IPS-20b (cell line): ENCODE data around the gene GPR132.
"Not testable (repeated sequence)": the region's sequence is repeated elsewhere in the genome, so short reads cannot be mapped to it uniquely, and the experiment has no call there.

Experiments used
- H3K27ac ChIP-seq: one replicate; pipeline ENCODE4 v1.5.1; 2013; ENCODE audit warnings: low read length
- H3K27me3 ChIP-seq: 2 replicates; pipeline ENCODE4 v1.6.1; 2013; ENCODE audit warnings: mild to moderate bottlenecking, low read length, inconsistent platforms; ENCODE audit not compliant: insufficient read depth
- H3K36me3 ChIP-seq: 2 replicates; pipeline ENCODE4 v1.6.1; 2013; ENCODE audit warnings: low read depth, mild to moderate bottlenecking, inconsistent platforms, low read length, moderate library complexity; ENCODE audit not compliant: insufficient read depth
- H3K4me1 ChIP-seq: 2 replicates; pipeline ENCODE4 v1.6.1; 2013; ENCODE audit warnings: mild to moderate bottlenecking, control low read depth, inconsistent platforms, low read length, moderate library complexity; ENCODE audit not compliant: insufficient read depth
- H3K4me3 ChIP-seq: 2 replicates; pipeline ENCODE4 v1.5.1; 2013; ENCODE audit warnings: mild to moderate bottlenecking, low read length, inconsistent platforms
- H3K9ac ChIP-seq: 2 replicates; pipeline ENCODE4 v1.6.1; 2013; ENCODE audit warnings: low read depth, mild to moderate bottlenecking, inconsistent platforms, low read length, moderate library complexity
- H3K9me3 ChIP-seq: 2 replicates; pipeline ENCODE4 v1.6.1; 2013; ENCODE audit warnings: mild to moderate bottlenecking, low read depth, low read length, inconsistent platforms; ENCODE audit not compliant: insufficient read depth

The GPR132 gene

GRCh38 chr14:105064001-105064400, 1.2 kb downstream of the GPR132 start:
- no peaks in the 10 kb centered on the region; the same call in 1 of the 2 replicates for H3K4me1 ChIP-seq
- no peaks in the 10 kb centered on the region for H3K9me3 ChIP-seq
- no peaks in the 10 kb centered on the region for H3K36me3 ChIP-seq
- H3K27me3 ChIP-seq, result no peaks in the 10 kb centered on the region
- H3K27ac ChIP-seq, result no peak overlapping the region
- H3K9ac ChIP-seq, result no peak overlapping the region
- no peak overlapping the region for H3K4me3 ChIP-seq

- not testable (repeated sequence) for H3K27ac ChIP-seq, H3K4me3 ChIP-seq, H3K4me1 ChIP-seq, H3K27me3 ChIP-seq, H3K9me3 ChIP-seq, H3K9ac ChIP-seq, H3K36me3 ChIP-seq
Measured at GRCh38 chr14:105063506-105063905, 1.7 kb downstream of the GPR132 start.

GRCh38 chr14:105063056-105063455, 2.2 kb downstream of the GPR132 start:
- Histone ChIP-seq H3K9me3 (no peaks in the 10 kb centered on the region), H3K9ac (no peak overlapping the region), H3K36me3 (no peaks in the 10 kb centered on the region), H3K27ac (no peak overlapping the region), H3K4me3 (no peak overlapping the region), H3K4me1 (no peaks in the 10 kb centered on the region; the same call in 1 of the 2 replicates), H3K27me3 (no peaks in the 10 kb centered on the region)

GRCh38 chr14:105062048-105062433, 3.2 kb downstream of the GPR132 start:
- Histone ChIP-seq H3K36me3 (no peaks in the 10 kb centered on the region), H3K27ac (no peak overlapping the region), H3K27me3 (peaks cover under 1% of the 10 kb centered on the region; the same call in 1 of the 2 replicates), H3K4me1 (no peaks in the 10 kb centered on the region; the same call in 1 of the 2 replicates), H3K9ac (no peak overlapping the region), H3K9me3 (no peaks in the 10 kb centered on the region), H3K4me3 (no peak overlapping the region)

- peaks cover 6% of the 10 kb centered on the region; the same call in 1 of the 2 replicates for H3K27me3 ChIP-seq
- no peak overlapping the region for H3K9ac ChIP-seq
- no peaks in the 10 kb centered on the region; the same call in 1 of the 2 replicates for H3K4me1 ChIP-seq
- no peaks in the 10 kb centered on the region for H3K9me3 ChIP-seq
- no peaks in the 10 kb centered on the region for H3K36me3 ChIP-seq
- H3K4me3 ChIP-seq, result no peak overlapping the region
- H3K27ac ChIP-seq, result no peak overlapping the region
Measured at GRCh38 chr14:105061428-105062047, 3.7 kb downstream of the GPR132 start.

- Histone ChIP-seq H3K9ac (no peak overlapping the region), H3K27me3 (peaks cover 12% of the 10 kb centered on the region), H3K4me3 (no peak overlapping the region), H3K27ac (no peak overlapping the region), H3K4me1 (no peaks in the 10 kb centered on the region; the same call in 1 of the 2 replicates), H3K36me3 (no peaks in the 10 kb centered on the region), H3K9me3 (no peaks in the 10 kb centered on the region)
Measured at GRCh38 chr14:105060751-105061427, 4.3 kb downstream of the GPR132 start.

GRCh38 chr14:105059925-105060565, 5.2 kb downstream of the GPR132 start:
- Histone ChIP-seq H3K4me3 (no peak overlapping the region), H3K9ac (no peak overlapping the region)

GRCh38 chr14:105059035-105059924, 6.0 kb downstream of the GPR132 start:
- Histone ChIP-seq H3K9ac (no peak overlapping the region), H3K9me3 (no peaks in the 10 kb centered on the region), H3K36me3 (no peaks in the 10 kb centered on the region), H3K27ac (no peak overlapping the region), H3K27me3 (peaks cover 22% of the 10 kb centered on the region), H3K4me3 (no peak overlapping the region), H3K4me1 (no peaks in the 10 kb centered on the region; the same call in 1 of the 2 replicates)

More at GRCh38 chr14:105059925-105060565, 5.2 kb downstream of the GPR132 start:
- Histone ChIP-seq H3K9me3 (no peaks in the 10 kb centered on the region), H3K27ac (no peak overlapping the region), H3K36me3 (no peaks in the 10 kb centered on the region), H3K4me1 (no peaks in the 10 kb centered on the region; the same call in 1 of the 2 replicates), H3K27me3 (peaks cover 21% of the 10 kb centered on the region)

GRCh38 chr14:105058521-105059034, 6.7 kb downstream of the GPR132 start:
- Histone ChIP-seq H3K4me1 (no peaks in the 10 kb centered on the region; the same call in 1 of the 2 replicates), H3K27ac (no peak overlapping the region), H3K4me3 (no peak overlapping the region), H3K27me3 (peaks cover 22% of the 10 kb centered on the region), H3K9me3 (no peaks in the 10 kb centered on the region), H3K36me3 (no peaks in the 10 kb centered on the region), H3K9ac (no peak overlapping the region)

- H3K27me3 ChIP-seq, result peaks cover 22% of the 10 kb centered on the region
- no peaks in the 10 kb centered on the region; the same call in 1 of the 2 replicates for H3K4me1 ChIP-seq
- H3K27ac ChIP-seq, result no peak overlapping the region
- no peaks in the 10 kb centered on the region for H3K36me3 ChIP-seq
- peak overlapping the region; percentile 42; the same call in 1 of the 2 replicates for H3K4me3 ChIP-seq
- no peak overlapping the region for H3K9ac ChIP-seq
- no peaks in the 10 kb centered on the region for H3K9me3 ChIP-seq
Measured at GRCh38 chr14:105056303-105056831, 8.9 kb downstream of the GPR132 start.
